OCI-LY7 (cell line): ENCODE data around the gene SLC35B3. TPM values are rescaled to one million over a fixed set of nuclear protein-coding genes. Genes with fewer than 3 reads are reported as not detected.

Experiments used
- BruUV-seq: library from RNA; stranded (reverse); fragments of 400-500 nt; replicated peaks from 2 replicates; lab custom pipeline; 2021; lab: Mats Ljungman, UMichigan
- CTCF ChIA-PET: fragments of 300-600 bp; sonication (Branson Sonifier 250); formaldehyde crosslinking; loops from one replicate; lab custom pipeline; 2022; ENCODE audit warnings: antibody characterized with exemption; ENCODE audit not compliant: unreplicated experiment; lab: Charles Lee
- POLR2A ChIA-PET: fragments of 300-600 bp; sonication (Branson Sonifier 250); formaldehyde crosslinking; loops from one replicate; lab custom pipeline; 2022; ENCODE audit warnings: antibody characterized with exemption; lab: Charles Lee
- DNase-seq: peaks from one replicate; pipeline ENCODE4 v3.0.0-alpha.2; 2015; ENCODE audit warnings: low spot score
- H2AFZ ChIP-seq: fragments of 200-600 bp; sonication (generic), shearing (Covaris generic); 2 replicates; pipeline ENCODE4 v1.6.1; 2014; ENCODE audit warnings: mild to moderate bottlenecking, antibody characterized with exemption, low read length, moderate library complexity
- H3K27ac ChIP-seq: fragments of 200-600 bp; sonication (generic); 2 replicates; pipeline ENCODE4 v1.5.1; 2014; ENCODE audit warnings: mixed run types, low read depth, mild to moderate bottlenecking, moderate library complexity, low read length, inconsistent platforms; ENCODE audit not compliant: poor library complexity, severe bottlenecking
- H3K36me3 ChIP-seq: fragments of 200-600 bp; sonication (generic); 2 replicates; pipeline ENCODE4 v1.6.1; 2014; ENCODE audit warnings: mild to moderate bottlenecking, antibody characterized with exemption, low read length, moderate library complexity, mixed read lengths; ENCODE audit not compliant: insufficient read depth
- H3K4me1 ChIP-seq: fragments of 200-600 bp; sonication (generic); 2 replicates; pipeline ENCODE4 v1.5.1; 2014; ENCODE audit warnings: mild to moderate bottlenecking, low read length; ENCODE audit not compliant: insufficient read depth, poor library complexity, severe bottlenecking
- H3K4me2 ChIP-seq: fragments of 200-600 bp; sonication (generic); 2 replicates; pipeline ENCODE4 v1.6.1; 2014; ENCODE audit warnings: mild to moderate bottlenecking, low read length
- H3K4me3 ChIP-seq: fragments of 200-600 bp; sonication (generic); 2 replicates; pipeline ENCODE4 v1.5.1; 2014; ENCODE audit warnings: mild to moderate bottlenecking, low read depth, low read length; ENCODE audit not compliant: poor library complexity, severe bottlenecking
- H3K79me2 ChIP-seq: fragments of 200-600 bp; sonication (generic); 2 replicates; pipeline ENCODE4 v1.6.1; 2016; ENCODE audit warnings: low read depth, mild to moderate bottlenecking, low read length, moderate library complexity, mixed read lengths; ENCODE audit not compliant: insufficient read depth
- H3K9me2 ChIP-seq: fragments of 200-600 bp; sonication (generic); 2 replicates; pipeline ENCODE4 v1.6.1; 2016; ENCODE audit warnings: mild to moderate bottlenecking, low read length, mixed read lengths; ENCODE audit not compliant: insufficient read depth
- H3K9me3 ChIP-seq: fragments of 200-600 bp; sonication (generic); 2 replicates; pipeline ENCODE4 v1.6.1; 2014; ENCODE audit warnings: mild to moderate bottlenecking, mixed run types, low read length, mixed read lengths
- H4K20me1 ChIP-seq: fragments of 200-600 bp; sonication (generic); 2 replicates; pipeline ENCODE4 v1.6.1; 2014; ENCODE audit warnings: mild to moderate bottlenecking, antibody characterized with exemption, low read length, moderate library complexity, mixed read lengths; ENCODE audit not compliant: insufficient read depth
- CTCF ChIP-seq: fragments of 200-600 bp; sonication (generic); conservative IDR thresholded peaks from 2 replicates; pipeline ENCODE4 v1.5.1; 2014; ENCODE audit warnings: mild to moderate bottlenecking, antibody characterized with exemption, low read length, moderate library complexity, mixed read lengths
- EZH2phosphoT487 ChIP-seq: fragments of 200-600 bp; sonication (generic); IDR thresholded peaks from 2 replicates; pipeline ENCODE4 v1.6.1; 2018; ENCODE audit warnings: low read depth, borderline replicate concordance, mild to moderate bottlenecking, mixed run types, antibody characterized with exemption, low read length, moderate library complexity, mixed read lengths
- intact Hi-C: fragments of 100-400 bp; cut with micrococcal nuclease; formaldehyde crosslinking; loops from one replicate; pipeline ENCODE4 v1.10.0; 2022; ENCODE audit not compliant: unreplicated experiment
- total RNA-seq, 2 experiments: library from RNA; depleted of rRNA in 1 of 2; stranded (reverse); fragments of >200 nt in 1 of 2; shearing (Covaris generic) in 1 of 2; gene quantifications; 2 replicates each; pipeline ENCODE4 v1.2.3, GENCODE V29; 2014 to 2022

The SLC35B3 gene
- total RNA-seq, 2 experiments from 2014 or later: 10.3 to 16.1 TPM

GRCh38 chr6:8389036-8389818, 46.1 kb downstream of the SLC35B3 start:
- no peak overlapping the region for H3K27ac ChIP-seq
- ChIA-PET CTCF (interaction anchor here (0.6 kb wide), 1 partner anchor 23 kb away, joined by 4 read pairs; no protein-coding TSS in a partner anchor), POLR2A (interaction anchor here (0.9 kb wide), 1 partner anchor 17 kb away, joined by 4 read pairs; no protein-coding TSS in a partner anchor)
- no peaks in the 10 kb centered on the region for H3K4me1 ChIP-seq
- H3K9me2 ChIP-seq: no peaks in the 10 kb centered on the region
- H2AFZ ChIP-seq: no peak overlapping the region
- H3K4me2 ChIP-seq: no peak overlapping the region
- H3K4me3 ChIP-seq: no peak overlapping the region
- no TSS peak for BruUV-seq
- H4K20me1 ChIP-seq: no peaks in the 10 kb centered on the region
- TF ChIP-seq EZH2phosphoT487 (no peak), CTCF (no peak)
- H3K9me3 ChIP-seq: no peaks in the 10 kb centered on the region
- H3K79me2 ChIP-seq: no peaks in the 10 kb centered on the region
- intact Hi-C loops: no loop called here
- no peaks in the 10 kb centered on the region for H3K36me3 ChIP-seq
- DNase-seq: no peak

GRCh38 chr6:8387942-8388437, 47.4 kb downstream of the SLC35B3 start:
- Histone ChIP-seq H3K4me1 (no peaks in the 10 kb centered on the region), H3K9me2 (no peaks in the 10 kb centered on the region), H3K4me3 (no peak overlapping the region), H3K36me3 (no peaks in the 10 kb centered on the region), H3K9me3 (no peaks in the 10 kb centered on the region), H3K79me2 (no peaks in the 10 kb centered on the region), H2AFZ (no peak overlapping the region), H4K20me1 (no peaks in the 10 kb centered on the region), H3K27ac (no peak overlapping the region), H3K4me2 (no peak overlapping the region)
- CTCF ChIA-PET: no interaction called here
- no peak for DNase-seq
- TF ChIP-seq EZH2phosphoT487 (no peak), CTCF (no peak)
- intact Hi-C loops: no loop called here
- no TSS peak for BruUV-seq
- POLR2A ChIA-PET: no interaction called here

GRCh38 chr6:8383584-8383983, 51.8 kb downstream of the SLC35B3 start:
- no TSS peak for BruUV-seq
- Histone ChIP-seq H3K4me1 (no peaks in the 10 kb centered on the region), H2AFZ (no peak overlapping the region), H3K36me3 (no peaks in the 10 kb centered on the region), H3K4me3 (no peak overlapping the region), H4K20me1 (no peaks in the 10 kb centered on the region), H3K79me2 (no peaks in the 10 kb centered on the region), H3K27ac (no peak overlapping the region), H3K4me2 (no peak overlapping the region), H3K9me3 (no peaks in the 10 kb centered on the region), H3K9me2 (no peaks in the 10 kb centered on the region)
- no peak for DNase-seq
- CTCF ChIA-PET: no interaction called here
- TF ChIP-seq CTCF (no peak), EZH2phosphoT487 (no peak)
- POLR2A ChIA-PET: interaction anchor here (0.7 kb wide), 1 partner anchor 87 kb away, joined by 3 read pairs; no protein-coding TSS in a partner anchor
- intact Hi-C loops: no loop called here
